ENCODE data around the gene PHLPP2. TPM values are rescaled to one million over a fixed set of nuclear protein-coding genes. Genes with fewer than 3 reads are reported as not detected.

The PHLPP2 gene
- total and polyA plus RNA-seq, 10 of the 15 experiments (the other 5 are each of a cell fraction or from before 2014, with no cell fraction given), result 1.0 to 13.2 (median 7.0) TPM

- Histone ChIP-seq H3K79me2 (ENCODE audit: control insufficient read depth, insufficient read depth, low read length) (no peaks in the 10 kb centered on the region), H3K4me3 (no peak overlapping the region), H3K9me3 (replicated peaks; ENCODE audit: control insufficient read depth, insufficient read depth, low read length) (no peaks in the 10 kb centered on the region), H3K27me3 (replicated peaks in 1 of 2; ENCODE audit: control insufficient read depth in 2 of 2, insufficient read depth in 2 of 2, low read length in 1 of 2) (no peaks in the 10 kb centered on the region), H3K9ac (ENCODE audit: control insufficient read depth, insufficient read depth, low read length) (no peak overlapping the region), H3K36me3 (ENCODE audit: control insufficient read depth in 2 of 2, insufficient read depth in 2 of 2, low read length in 1 of 2) (peaks cover 2 to 7% of the 10 kb centered on the region in 2 experiments; a peak in 2 of 4 replicates), H2AFZ (ENCODE audit: control insufficient read depth, low read depth, low read length) (no peak overlapping the region), H3K4me1 (ENCODE audit: control insufficient read depth, insufficient read depth, low read length) (no peaks in the 10 kb centered on the region), H4K20me1 (ENCODE audit: control insufficient read depth, insufficient read depth) (no peaks in the 10 kb centered on the region), H3K27ac (ENCODE audit: control insufficient read depth, insufficient read depth) (no peak overlapping the region), H3K4me2 (ENCODE audit: control insufficient read depth, insufficient read depth) (no peak overlapping the region)
- ATAC-seq (no peak), DNase-seq (ENCODE audit: low read depth, low spot score) (no peak), FAIRE-seq (no peak)
- POLR2A ChIA-PET, result interaction anchor here (0.6 kb wide), 1 partner anchor 74 kb away, joined by 3 read pairs; no protein-coding TSS in a partner anchor
- no TSS peak for BruUV-seq (replicated peaks)
- RAD21 ChIA-PET (ENCODE audit: unreplicated experiment), result no interaction called here
- SMC1A ChIA-PET (ENCODE audit: uncharacterized antibody, unreplicated experiment), result interaction anchor here (0.9 kb wide), 1 partner anchor 36 kb away, joined by 4 read pairs; no protein-coding TSS in a partner anchor
- 78% methylated on average over 7 of the region's 7 CpGs for WGBS (ENCODE audit: insufficient coverage, insufficient replicate concordance, low lambda C conversion rate, missing lambda C conversion rate)
- in situ Hi-C loops (cut with MboI) (no loop called here), intact Hi-C loops (cut with micrococcal nuclease; ENCODE audit: unreplicated experiment) (loop anchor here (10.0 kb wide), 1 partner anchor 317 kb away; no protein-coding TSS in a partner anchor)
- CTCF ChIA-PET, result interaction anchor here (1.6 to 1.9 kb wide), 2 partner anchors 36 to 82 kb away, joined by 3 to 6 read pairs; no protein-coding TSS in a partner anchor
- TF ChIP-seq MEF2B (IDR thresholded peaks at IDR 0.05; ENCODE audit: partially characterized antibody, poor library complexity, severe bottlenecking), result no peak
- no peak for TF ChIP-seq RELA (IDR thresholded peaks at IDR 0.05; ENCODE audit: borderline replicate concordance, partially characterized antibody)
- no peak for TF ChIP-seq KDM1A (IDR thresholded peaks at IDR 0.05; ENCODE audit: borderline replicate concordance)
- no peak for TF ChIP-seq RAD21 (IDR thresholded peaks at IDR 0.05; ENCODE audit: insufficient read depth, low read depth, low read length)
- no peak for TF ChIP-seq SKIL (IDR thresholded peaks at IDR 0.05; ENCODE audit: low read depth, poor library complexity, severe bottlenecking)
- TF ChIP-seq BMI1 (IDR thresholded peaks at IDR 0.05; ENCODE audit: borderline replicate concordance), result no peak
- no peak for TF ChIP-seq RBBP5 (conservative IDR thresholded peaks at IDR 0.05)
- no peak for TF ChIP-seq CHD1 (IDR thresholded peaks at IDR 0.05; ENCODE audit: low read depth, low read length)
- TF ChIP-seq PML (IDR thresholded peaks at IDR 0.05; ENCODE audit: low read length), result no peak
Measured at GRCh38 chr16:71647391-71647790, 77.1 kb downstream of the PHLPP2 start.

Data from GM12878 (cell line).